AG08396 (cell line): Measurements from ENCODE around the gene DYNLT4.

Experiments
- DNase-seq: peaks from one replicate; pipeline ENCODE4 v3.0.0; 2012; ENCODE audit warnings: low spot score, mixed read lengths

Gene DYNLT4

DNA sequence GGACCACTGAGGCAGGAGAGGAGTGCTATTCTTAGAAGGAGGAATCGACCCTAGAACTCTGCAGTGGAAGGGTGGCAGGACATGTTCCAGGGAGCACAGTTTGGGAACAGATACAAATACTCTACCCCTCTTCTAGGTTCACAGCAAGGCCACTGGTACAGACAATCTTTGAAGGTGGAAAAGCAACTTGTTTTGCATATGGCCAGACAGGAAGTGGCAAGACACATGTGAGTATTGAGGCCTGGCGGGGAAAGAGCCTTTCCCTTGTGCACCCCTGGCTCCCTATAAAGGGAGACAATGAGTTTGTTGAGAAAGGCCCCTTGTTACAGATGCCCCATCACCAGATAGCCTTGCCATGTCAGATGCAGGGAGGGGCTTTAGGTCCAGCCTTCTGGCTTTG, 49.7 kb downstream of the DYNLT4 start:
- no peak for DNase-seq
